HG02970 (cell line): ENCODE measurements around the gene GATD1.
"Not testable (repeated sequence)": the region's sequence is repeated elsewhere in the genome, so short reads cannot be mapped to it uniquely, and the experiment has no call there.

Experiments used
- ATAC-seq: cut with Tn5 transposase; IDR thresholded peaks from one replicate; pipeline ENCODE4 v1.9.1; 2021; ENCODE audit warnings: mild to moderate bottlenecking, moderate library complexity, moderate number of reproducible peaks; ENCODE audit not compliant: unreplicated experiment, low FRiP score

The GATD1 gene

GRCh38 chr11:765025-765801 lies 12.1 kb downstream of the GATD1 start:
- ATAC-seq: no peak

GRCh38 chr11:764322-765024 lies 12.8 kb downstream of the GATD1 start:
- ATAC-seq: no peak

DNA sequence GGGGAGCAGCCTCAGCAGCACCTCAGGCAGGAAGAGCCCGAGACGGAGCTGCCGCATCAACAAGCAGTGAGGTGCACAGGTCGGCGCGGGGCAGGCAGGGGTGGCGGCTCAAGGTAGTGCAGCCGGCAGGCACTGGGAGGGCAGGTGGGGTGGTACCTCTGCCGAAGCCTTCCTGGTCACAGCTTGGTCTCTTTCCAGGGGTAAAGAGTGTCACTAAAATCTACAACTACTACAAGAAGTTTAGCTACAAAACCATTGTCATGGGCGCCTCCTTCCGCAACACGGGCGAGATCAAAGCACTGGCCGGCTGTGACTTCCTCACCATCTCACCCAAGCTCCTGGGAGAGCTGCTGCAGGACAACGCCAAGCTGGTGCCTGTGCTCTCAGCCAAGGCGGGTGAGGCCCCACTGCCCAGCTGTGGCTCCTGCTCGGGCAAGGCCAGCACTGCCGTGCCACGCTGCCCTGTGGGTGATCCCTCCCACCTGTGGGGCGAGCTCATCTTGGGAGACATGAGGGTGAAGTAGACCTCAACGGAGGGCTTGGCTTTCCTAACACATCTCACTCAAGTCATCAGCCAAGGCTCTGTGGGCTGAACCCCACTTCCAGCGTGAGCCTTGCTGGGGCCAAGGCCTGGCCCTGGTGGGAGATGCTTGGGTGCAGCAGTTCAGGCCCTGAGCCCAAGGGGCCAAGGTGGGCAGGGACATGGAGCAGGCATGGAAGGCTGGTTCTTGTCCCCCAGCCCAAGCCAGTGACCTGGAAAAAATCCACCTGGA lies 13.6 kb downstream of the GATD1 start:
- no peak for ATAC-seq

- ATAC-seq: no peak
These were observed 14.2 kb downstream of the GATD1 start for GRCh38 chr11:763073-763463.

- no peak for ATAC-seq
These were observed 14.7 kb downstream of the GATD1 start for GRCh38 chr11:762421-763072.

DNA sequence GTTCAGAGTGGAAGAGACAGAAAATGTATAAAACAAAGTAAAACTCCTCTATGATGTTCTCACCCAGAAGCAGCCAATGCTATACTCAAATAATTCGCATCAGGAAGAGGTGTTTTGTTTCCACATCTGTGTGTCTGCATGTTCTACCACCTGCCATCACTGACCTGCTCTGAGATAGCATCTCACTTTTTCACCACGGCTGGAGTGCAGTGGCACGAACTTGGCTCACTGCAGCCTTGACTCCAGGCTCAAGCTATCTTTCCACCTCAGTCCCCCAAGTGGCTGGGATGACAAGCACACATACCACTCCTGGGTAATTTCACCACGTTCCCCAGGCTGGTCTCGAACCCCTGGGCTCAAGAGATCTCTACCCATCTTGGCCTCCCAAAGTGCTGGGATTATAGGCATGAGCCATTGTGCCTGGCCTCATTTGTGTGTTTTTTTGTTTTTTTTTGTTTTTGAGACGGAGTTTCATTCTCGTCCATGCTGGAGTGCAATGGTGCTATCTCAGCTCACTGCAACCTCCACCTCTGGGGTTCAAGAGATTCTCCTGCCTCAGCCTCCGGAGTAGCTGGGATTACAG lies 15.7 kb downstream of the GATD1 start:
- no peak for ATAC-seq

- no peak for ATAC-seq
These were observed 17.1 kb downstream of the GATD1 start for GRCh38 chr11:760236-760635.

GRCh38 chr11:749731-750130 lies 27.6 kb downstream of the GATD1 start:
- ATAC-seq: no peak

DNA sequence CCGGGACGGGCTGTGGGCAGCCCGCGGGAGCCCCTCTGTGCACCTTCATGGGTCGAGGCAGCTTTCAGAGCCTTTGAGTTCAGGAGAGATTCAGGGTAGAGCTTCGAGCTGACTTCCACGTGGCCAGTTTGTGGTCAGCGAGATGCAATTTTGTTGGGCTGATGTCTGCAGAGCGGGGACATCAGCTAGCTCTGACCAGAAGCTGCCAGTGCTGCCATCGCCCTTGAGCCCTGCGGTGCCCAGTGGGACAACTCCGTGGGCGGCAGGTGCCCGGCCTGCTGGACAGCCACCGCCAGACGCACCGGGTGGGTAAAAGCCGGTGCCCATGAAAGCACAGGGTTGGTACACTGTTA lies 29.3 kb downstream of the GATD1 start:
- no peak for ATAC-seq

GRCh38 chr11:747158-748006 lies 29.9 kb downstream of the GATD1 start, which contains the start of gene TALDO1:
TSS of gene TALDO1 (plus strand) at chr11:747464. CDS start at chr11:747482, 18 bp downstream.
- ATAC-seq: peak; percentile 81

GRCh38 chr11:746289-747157 lies 30.8 kb downstream of the GATD1 start:
- no peak for ATAC-seq

DNA sequence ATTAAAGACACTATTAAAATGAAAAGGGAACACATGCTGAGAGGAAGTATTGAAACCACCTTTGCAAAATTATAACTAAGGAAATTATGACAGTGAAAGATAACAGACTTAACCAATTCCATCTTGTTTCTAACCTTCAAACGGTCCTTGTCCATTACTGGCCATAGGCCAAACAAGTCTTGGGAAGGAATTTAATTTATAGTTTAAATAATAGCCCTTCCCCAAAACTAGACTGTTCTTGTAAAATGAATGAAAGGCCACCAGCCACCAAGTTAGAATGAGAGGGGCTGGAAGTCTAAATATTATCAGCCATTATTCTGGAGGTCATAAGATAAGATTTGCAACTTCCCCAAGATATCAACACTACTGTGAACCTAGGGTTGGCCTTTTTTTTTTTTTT lies 31.9 kb downstream of the GATD1 start:
- ATAC-seq: no peak

- no peak for ATAC-seq
These were observed 34.6 kb downstream of the GATD1 start for GRCh38 chr11:742571-743201.

DNA sequence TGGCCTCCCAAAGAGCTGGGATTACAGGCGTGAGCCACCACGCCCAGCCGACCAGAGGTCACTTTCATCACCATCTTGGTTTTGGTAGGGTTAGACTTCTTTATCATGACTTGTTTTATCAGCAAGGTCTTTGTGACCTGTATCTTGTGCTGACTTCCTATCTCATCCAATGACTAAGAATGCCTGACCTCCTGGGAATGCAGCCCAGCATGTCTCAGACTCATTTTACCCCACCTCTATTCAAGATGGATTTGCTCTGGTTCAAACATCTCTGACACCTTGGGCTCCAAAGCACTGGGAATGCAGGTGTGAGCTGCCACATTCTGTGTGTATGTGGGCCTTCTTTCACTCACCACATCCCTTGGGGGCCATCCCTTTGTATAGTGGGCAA lies 35.1 kb downstream of the GATD1 start:
- ATAC-seq: no peak

GRCh38 chr11:737899-738298 lies 39.4 kb downstream of the GATD1 start:
- ATAC-seq: not testable (repeated sequence)

GRCh38 chr11:737366-737765 lies 39.9 kb downstream of the GATD1 start:
- no peak for ATAC-seq

GRCh38 chr11:734541-734940 lies 42.7 kb downstream of the GATD1 start:
- not testable (repeated sequence) for ATAC-seq

DNA sequence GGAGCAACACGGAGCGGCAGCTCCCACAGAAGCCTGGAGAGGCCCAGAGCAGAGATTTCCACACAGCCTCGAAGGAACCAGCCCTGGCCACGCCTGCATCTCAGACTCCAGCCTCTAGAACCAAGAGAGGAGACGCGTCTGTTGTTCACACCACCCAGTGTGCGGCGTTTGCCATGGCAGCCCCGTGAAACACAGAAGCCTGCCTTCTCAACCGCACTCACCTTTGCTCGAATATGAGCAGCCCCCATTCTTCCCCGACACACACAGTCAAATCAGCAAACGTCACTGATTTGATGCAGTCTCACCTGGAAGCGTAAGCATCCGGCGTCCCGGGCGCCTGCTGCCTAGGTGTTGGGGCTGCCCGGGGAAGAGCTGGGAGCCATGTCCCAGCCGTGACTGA lies 44.2 kb downstream of the GATD1 start:
- ATAC-seq: no peak
